Right forelimb (tissue), 1 donor: ENCODE results near the gene GMEB2.
"Not testable (repeated sequence)": the region's sequence is repeated elsewhere in the genome, so short reads cannot be mapped to it uniquely, and the experiment has no call there.

ENCODE experiments used
- DNase-seq: peaks from one replicate; pipeline ENCODE4 v3.0.0-alpha.2; 2018

Gene GMEB2

DNA sequence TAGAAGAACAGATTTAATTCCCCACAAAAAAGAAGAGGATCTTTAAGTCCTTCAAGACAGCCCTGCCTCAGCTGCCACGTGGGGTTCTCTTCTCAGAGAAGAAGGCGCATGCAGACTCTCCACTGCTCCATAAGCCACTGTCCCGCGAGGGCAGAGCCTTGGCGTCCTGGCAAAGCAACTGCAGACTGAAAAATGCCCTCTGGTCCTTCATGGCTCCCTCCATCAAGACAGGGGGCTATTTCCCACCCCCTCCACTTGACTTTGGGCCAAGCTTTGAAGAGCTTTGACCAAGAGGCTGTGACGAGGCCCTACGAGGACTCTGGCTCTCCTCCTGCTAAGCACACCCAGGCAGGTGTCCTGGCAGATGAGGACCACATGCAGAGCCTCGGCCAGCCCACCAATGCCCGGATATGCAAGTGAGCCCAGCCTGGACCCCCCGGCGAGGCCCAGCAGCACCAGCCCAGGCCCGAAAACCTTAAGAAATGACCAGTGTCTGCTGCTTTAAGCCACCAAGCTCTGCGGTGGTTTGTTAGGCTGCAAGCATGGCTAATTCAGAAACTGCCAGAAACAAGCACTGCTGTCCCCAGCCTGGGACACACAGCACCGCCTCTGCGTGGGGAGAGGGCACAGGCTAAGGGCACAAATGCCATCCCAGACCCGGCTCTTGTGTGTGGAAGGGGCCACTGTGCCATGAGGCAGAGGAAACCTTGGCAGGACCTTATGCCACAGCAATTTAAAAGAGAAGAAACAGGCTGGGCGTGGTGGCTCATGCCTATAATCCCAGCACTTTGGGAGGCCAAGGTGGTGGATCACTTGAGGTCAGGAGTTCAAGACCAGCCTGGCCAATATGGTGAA lies 16.1 kb downstream of the GMEB2 start:
- DNase-seq: no peak

DNA sequence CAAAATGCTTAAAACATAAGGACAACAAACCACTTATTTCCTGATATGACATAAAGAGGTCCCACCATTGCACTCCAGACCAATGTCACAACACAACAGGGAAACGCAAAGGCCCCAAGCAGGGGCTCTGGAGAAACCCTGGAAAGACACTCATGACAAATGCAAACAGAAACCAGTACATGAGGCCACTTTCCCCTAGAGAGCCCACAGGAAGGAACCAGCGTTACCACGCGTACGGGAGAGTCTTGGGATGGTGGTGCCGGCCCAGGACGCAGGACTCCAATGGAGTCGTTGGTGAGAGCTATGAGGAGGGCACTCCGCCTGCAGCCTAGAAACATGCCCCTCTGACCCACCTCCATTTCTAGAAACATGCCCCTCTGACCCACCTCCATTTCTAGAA lies 20.2 kb downstream of the GMEB2 start:
- DNase-seq: no peak

DNA sequence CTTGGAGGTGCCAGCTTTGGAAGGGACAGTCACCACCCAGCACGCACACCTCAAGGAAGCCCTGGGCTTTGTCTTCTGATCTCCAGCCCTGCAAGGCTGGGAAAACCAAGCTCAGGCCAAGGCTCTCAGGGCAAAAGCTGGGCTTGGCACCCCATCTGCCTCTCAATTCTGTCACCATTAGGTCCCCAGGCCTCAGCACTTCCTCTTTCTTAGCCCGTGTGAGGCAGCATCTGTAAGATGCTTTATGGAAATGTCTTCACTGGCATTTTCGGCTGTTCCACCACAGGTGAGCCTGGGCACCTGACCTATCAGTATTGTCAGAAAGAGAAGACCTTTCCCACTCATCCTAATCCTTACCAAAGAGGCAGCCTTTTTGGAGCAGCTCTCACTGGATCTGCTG lies 24.6 kb downstream of the GMEB2 start:
- no peak for DNase-seq

DNA sequence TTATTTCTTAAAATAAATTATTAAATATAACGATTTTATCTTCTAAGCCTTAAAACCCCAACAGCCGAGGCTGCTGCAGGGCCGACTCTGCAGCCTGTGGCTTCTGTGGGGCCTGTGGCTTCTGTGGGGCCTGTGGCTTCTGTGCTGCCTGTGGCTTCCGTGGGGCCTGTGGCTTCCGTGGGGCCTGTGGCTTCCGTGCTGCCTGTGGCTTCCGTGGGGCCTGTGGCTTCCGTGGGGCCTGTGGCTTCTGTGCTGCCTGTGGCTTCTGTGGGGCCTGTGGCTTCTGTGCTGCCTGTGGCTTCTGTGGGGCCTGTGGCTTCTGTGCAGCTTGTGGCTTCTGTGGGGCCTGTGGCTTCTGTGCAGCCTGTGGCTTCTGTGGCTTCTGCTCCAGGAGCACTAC lies 25.2 kb downstream of the GMEB2 start:
- not testable (repeated sequence) for DNase-seq

DNA sequence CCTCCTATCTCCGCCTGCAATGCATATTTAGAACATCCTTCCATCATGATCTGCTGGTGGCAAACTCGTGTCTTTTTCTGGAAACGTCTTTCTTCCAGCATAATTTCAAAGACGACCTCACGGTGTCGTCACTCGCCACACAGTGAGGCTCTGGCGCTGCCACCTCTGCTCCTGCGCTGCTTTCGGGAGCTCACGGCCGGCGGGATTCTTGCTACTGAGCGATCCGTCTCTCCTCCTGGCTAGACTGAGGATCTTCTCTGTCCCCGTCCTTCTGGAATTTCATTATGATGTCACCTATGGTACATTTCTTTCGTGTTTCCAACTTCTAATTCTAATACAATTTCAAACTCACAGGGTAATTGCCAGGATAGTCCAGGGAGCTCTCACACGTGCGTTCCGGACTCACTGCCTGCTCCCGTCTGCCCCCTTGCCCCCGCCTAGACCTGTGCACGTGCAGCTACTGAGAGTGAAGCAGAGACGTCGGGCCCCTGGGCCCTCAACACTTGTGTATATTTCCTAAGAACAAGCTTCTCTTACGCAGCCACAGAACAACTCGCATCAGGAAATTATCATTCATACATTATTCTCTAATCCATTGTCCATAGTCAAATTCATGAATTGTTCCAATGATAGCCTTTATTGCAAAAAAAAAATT lies 27.4 kb downstream of the GMEB2 start:
- DNase-seq: no peak

DNA sequence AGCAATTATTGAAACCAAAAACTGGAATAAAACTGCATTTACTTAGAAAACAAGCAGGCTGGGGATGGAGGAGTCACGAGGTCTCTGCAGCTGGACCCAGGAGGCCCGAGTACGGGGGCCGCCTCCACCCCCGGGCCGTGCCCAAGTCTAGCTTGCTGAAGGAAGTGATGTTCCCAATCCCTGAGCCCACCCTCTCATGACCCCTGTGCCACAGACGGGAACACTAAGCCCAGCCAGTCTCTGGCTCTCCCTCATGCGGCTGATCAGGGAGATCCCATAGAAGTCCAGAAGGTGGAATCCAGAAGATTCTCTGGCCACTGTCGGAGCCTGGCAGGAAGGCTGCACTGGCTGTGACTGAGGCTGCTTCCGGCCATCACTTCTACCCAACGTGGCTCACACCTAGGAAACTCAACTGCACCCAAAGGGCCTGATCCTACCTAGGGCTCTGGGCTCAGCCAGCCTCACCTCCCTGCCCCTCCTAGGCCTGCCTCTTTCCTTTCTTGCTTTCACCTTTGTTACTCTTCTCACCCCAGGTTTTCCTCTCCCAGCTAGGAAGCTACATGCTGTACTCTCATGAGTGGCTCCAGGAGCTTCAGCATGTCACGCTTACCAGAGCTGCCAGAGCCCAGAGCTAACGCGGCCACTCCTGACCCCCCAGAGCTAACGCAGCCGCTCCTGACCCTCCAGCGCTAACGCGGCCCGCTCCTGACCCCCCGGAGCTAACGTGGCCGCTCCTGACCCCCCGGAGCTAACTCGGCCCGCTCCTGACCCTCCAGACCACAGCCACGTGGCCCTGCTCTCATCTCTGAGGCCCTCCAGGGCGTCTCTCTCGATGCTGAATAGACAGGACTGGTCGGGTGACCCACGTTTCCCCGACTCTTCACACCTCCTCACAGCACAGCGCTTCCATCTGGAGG lies 28.2 kb downstream of the GMEB2 start:
- no peak for DNase-seq

DNA sequence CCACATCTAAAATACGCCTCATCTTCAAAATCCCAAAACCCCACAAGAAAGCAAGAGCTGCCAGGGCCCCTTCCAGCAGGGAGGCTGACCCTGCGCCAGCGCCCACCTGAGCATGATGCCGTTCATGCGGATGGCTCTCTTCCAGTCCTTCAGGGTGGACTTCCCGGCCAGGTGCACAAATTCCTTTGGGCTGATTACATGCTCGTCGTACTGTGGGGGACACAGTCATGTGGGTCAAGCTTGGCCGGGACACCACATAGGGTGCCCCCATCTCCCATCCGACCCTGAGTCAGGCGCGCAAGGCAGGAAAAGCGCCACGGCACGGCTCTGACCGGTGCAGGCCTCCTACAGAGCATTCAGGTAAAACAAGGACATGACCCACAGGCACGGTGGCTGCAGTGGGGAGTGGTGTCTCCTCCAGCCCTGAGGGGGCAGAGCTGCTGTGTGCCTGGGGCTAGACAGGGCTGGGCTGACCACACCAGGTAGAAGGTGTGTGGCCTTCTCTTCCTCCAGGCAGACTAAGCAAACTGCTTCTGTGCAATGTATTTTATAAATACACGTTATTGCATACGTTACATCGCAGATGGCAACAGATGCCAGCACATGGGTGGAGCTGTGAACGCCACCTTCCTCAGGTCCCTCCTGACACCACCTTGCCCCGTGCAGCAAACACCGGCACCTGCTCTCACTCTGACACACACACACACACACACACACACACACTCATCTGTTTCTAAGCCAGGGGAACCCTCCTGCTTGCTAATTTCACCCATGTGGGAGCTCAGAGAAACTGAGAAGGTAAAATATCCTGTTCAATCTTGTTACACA lies 29.0 kb downstream of the GMEB2 start:
- DNase-seq: no peak

DNA sequence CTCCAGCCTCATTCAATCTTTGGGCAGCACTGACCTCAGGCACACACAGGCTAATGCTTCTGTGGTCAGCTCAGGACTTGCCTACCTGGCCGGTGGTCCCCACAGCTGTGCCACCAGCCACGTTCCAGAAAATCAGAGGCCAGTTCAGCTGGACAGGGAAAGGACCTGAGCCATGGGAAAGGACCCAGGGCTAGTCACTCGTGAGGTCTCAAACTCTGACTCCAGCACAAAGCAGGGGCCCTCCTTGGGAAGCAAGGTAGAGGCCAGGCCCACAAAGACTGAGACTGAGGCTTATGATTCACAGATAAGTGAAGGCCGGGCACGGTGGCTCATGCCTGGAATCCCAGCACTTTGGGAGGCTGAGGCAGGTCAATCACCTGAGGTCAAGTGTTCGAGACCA lies 30.5 kb downstream of the GMEB2 start:
- DNase-seq: no peak

DNA sequence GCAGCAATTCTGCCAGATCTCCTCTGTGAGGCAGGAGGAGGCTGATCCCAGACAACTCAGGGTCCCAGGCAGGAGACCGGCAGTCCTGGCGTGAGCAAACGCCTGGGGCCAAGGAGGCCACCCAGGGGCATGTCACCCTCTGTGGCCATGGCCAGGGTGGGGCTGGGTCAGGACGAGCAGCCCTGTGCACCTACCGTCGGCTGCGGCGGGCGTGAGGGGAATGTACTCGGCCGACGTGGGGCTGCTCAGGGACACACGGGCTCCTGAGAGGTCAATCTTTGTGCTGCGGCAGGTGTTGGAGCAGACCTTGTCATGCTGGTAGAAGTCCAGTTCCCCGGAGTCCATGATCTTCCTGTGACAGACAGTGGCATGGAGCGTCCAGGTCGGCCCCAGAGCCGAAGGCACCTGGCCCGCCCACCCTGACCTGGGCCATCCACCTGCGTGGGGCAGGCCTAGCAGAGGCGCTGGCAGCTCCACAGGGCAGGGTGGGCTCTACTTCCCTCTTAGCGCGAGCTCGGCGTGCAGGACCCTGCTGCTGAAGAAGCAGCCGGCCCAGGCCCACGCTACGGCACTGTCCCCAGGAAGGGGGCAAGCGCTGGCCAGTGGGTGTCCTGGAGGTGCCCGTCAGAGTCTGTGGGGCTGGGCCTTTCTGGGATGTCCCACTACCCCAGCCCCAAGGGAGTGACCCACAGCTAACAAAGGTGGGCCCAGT lies 31.3 kb downstream of the GMEB2 start:
- DNase-seq: no peak

DNA sequence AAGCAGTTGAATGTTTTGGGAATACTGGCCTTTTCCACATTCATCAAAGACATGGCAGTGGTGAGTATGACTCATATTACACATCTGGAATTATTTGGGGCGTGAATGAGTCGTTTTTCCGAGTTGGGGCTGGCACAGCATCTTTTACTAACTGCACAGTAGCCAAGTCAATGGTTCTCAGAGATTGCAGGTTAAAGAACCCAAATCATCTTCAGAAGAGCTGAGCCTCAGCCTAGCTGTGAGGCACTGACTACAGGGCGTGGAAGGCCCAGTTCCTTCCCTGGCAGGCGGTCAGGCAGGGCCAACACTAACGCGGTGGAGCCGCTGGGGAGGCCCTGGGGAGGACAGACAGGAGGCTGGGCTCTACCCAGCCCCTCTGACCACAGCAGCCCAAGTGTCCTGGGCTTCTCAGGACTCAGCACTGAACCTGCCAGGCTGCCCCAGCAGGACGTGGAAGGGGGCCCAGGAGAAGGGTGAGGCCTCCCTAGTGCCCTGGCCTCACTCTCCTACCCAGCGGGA lies 32.8 kb downstream of the GMEB2 start:
- DNase-seq: no peak

DNA sequence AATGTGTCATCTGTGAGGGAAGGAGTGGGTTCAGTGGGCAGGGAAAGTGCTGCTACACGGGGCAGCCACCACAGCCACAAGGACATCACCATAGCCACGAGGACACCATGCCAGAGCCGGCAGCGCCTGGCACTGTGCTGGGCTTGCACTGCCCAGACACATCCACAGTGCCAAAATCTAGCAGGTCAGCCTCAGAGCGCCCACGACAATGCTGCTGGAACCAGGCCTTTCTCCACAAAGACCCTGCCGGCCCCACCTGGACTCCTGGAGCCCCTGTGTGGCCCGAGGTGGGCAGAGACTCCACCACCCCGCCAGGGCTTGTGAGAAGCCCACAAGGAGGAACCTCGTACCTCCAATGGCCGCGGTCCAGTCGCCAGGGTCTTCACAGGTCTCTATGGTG lies 34.2 kb downstream of the GMEB2 start:
- DNase-seq: no peak

DNA sequence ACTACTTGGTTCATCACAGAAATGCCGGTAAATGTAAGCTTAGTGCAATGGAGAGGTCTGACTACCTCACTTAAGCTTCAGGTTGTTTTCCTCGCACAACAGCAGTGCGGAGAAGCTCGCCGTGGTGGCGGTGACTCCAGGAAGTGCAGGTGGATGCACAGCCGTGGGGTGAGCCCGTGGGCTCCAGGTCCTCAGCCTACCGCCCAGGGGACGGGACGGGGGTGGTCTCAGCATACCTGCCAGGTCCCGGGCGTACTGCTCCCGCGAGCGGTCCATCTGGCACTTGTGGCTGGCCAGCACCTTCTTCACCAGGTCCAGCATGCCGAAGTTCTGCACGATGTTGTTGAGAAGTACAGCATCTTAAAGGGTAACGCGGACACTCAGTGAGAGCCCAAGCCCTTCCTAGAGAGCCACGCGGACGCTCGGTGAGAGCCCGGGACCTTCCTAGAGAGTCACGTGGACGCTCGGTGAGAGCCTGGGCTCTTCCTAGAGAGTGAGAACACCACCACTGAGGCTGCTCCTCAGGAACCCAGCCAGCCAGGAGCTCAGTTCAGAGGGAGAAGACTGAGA lies 35.0 kb downstream of the GMEB2 start:
- DNase-seq: no peak

DNA sequence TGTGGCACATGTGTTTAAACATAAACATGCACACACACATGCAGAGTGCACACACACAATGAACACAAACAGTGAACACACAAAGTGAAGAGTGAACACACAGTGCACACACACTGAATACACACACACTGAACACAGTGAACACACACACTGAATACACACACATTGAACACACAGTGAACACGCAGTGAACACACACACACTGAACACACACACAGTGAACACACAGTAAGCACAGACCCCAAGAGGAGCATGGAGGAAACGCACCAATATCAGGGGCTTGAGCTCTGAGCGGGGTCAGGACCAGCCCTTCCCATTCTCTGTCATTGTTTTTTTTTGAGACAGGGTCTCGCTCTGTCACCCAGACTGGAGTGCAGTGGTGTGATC lies 35.8 kb downstream of the GMEB2 start:
- no peak for DNase-seq

DNA sequence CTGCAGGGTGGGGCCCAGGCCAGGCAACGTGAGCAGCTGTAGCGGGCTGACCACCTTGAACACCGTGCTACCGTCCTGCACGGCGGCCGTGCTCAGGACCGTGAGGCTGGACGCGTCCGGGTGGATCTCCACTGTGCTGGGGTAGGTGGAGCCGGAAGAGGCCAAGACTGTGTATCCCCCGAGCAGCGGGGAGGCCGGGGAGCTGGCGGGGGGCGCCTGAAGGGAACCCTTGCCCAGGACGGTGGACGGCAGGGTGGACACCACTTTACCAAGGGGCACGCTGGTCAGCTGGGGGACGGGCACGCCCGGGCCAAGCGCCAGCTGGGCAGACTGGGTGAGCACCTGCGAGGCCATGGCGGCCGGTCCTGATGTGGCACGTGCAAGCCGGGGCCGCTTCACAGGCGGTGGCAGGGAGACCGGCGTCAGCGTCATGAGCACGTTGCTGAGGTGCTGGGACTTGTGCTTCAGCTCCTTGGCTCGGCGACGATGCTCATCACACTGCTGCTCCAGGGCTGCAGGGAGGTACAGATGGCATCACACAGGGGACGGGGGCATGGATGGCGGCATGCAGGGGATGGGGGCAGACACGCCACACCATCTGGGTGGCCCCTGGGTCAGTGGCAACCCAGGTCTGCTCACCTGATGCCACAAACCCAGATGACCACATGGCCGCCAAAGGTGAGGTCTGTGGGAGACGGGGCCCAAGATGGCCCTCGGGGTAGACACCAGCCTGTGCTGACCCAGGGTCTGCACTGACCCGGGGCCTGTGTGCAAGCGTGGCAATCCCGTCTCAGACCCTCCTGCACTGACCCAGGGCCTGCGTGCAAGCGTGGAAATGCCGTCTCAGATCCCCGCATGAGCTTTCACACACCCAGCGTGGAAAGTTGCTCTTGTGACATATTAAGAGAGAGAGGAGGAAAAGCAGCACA lies 36.4 kb downstream of the GMEB2 start:
- no peak for DNase-seq

DNA sequence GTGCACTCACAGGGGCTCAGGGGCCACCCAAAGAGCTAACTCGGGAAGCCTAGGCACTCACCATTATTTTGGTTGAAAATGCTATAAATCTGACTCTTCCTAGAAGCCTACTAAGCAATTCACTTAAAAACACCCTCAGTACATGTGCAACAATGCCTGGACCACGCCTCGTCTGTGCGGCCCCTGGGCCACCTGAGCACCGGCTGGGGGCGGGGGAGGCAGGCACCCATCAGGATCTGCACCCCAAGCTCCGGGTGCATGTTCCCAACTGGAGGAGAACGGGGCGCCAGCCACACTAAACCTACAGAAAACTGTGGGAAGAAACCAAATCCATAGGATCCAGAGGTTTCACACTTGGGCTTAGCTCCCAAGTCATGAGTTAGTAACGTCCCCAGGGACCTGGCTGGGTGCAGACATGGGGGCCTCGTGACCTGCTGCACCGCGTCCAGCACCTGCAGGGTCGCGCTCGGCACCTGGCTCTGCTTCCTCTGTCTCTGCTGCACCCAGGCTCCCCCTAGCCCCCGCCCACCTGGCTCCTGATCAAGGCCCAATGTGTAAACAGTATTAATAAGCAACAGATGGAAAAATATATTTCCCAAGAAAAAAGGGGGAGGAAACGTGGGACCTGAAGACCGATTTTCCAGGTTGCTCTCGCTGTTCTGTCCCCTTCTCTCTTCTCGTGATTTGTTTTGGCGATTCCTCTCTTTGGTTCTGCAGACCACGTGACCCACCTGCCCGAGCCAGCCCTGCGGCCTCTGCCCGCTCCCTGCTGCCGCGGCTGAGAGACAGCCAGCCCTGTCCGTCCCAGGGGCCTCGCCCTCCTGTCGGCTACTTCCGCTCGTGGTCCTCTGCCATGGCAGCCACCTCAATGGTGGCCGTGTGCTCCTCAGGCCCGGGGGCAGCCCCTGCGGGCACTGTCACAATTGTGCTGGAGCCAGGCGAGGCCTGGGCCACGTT lies 37.4 kb downstream of the GMEB2 start:
- no peak for DNase-seq

DNA sequence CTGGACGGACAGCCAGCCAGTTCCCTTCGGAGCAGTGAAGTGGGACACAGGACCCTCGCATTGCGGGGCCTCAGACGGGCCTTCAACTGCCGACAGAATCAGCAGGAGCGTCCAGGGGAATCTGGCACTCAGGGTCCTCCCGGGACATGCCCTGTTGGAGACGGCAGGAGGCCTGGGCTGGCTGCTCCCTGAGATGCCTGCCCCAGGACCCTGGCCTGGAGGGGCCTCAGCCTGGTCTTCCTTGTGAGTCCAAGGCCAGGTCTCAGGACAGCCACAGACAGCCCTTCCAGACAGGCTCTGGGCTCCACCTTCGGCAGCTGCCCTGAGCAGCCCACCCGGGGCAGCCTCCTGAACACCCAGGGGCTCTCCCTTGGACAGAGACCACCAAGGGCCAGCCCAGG lies 38.3 kb downstream of the GMEB2 start:
- no peak for DNase-seq

DNA sequence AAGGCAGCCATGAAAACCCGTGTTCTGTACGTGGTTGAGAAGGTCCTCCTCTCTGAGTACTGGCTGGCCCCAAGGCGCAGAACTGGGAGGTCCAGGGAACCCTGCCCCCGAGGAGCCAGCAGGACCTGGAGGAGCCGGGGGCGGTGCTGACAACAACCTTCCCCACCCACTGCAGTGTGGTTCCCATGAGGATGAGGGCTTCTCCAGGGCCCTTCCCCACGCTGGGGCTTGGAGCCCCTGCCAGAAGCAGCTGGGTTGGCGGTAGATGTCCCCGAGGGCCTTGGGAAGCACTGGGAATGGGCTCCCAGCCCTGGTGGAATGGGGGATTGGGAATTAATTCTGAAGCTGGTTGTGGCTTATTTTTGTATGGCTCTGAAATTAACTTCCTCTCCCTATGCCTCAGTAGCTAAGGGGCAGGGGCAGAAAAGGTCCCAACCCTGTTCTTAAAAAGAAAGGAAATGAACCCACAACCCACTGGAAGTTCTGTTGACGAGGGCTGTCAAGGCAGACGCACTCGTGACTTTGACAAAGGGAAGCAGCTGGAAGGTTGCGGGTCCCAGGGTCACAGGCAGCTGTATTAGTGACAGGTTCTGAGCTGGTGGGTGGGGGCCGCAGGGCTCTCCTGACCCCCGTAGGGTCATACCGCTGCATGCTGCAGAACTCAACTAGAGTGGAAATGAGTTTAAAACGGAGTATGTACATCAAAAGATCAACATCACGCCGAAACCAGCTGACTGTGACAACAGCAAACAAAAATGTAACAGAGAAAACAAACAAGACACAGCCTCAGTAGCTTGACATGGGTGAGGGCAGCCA lies 38.9 kb downstream of the GMEB2 start:
- no peak for DNase-seq

DNA sequence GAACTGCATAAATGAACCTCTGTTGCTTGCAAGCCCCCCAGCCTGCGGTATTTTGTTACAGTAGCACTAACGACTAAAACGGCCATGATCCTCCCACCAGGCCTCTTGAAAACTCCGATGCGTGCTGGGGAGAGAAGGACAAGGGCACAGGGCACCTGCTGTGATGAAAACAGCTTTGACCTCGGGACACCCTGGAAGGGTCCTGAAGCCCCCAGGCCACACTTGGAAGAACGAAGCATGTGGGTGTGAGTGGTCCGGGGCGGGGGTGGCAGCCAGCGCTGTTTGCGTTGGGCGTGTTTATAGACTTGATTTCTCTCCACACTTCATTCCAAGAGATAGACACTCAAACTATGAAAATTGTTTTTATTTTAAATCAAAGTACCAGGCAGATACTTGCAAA lies 39.6 kb downstream of the GMEB2 start:
- no peak for DNase-seq
